Right renal cortex interstitium (tissue), 3 donors: ENCODE results near the gene ATP10A. TPM values are rescaled to one million over a fixed set of nuclear protein-coding genes. Genes with fewer than 3 reads are reported as not detected.

Experiments used
- DNase-seq, 3 donors: peaks; one replicate each; pipeline ENCODE4 v3.0.0-alpha.2; 2013; ENCODE audit warnings: low read depth in 3 of 3, low spot score in 2 of 3
- polyA plus RNA-seq, 3 donors: library from polyadenylated mRNA; unstranded; fragments of 120-200 nt; gene quantifications; one replicate each; pipeline ENCODE4 v1.2.1, GENCODE V29; 2013; ENCODE audit not compliant: insufficient read length in 3 of 3

ATP10A gene
- polyA plus RNA-seq = 1 to 10 TPM; 2.3 to 4.5 (median 2.9) TPM

GRCh38 chr15:25863111-25863967, at the start of gene ATP10A:
Gene ATP10A, minus strand, starts transcription at chr15:25863327. Its CDS starts 231 bp downstream, at chr15:25863096.
- DNase-seq = no peak

GRCh38 chr15:25912035-25912434, 48.9 kb upstream of the ATP10A start:
- DNase-seq = no peak

GRCh38 chr15:25910832-25911231, 47.7 kb upstream of the ATP10A start:
- no peak for DNase-seq

GRCh38 chr15:25909806-25910205, 46.7 kb upstream of the ATP10A start:
- DNase-seq = no peak

- DNase-seq = no peak
Observed at GRCh38 chr15:25909325-25909724, 46.2 kb upstream of the ATP10A start.

- DNase-seq = no peak
Observed at GRCh38 chr15:25905140-25905539, 42.0 kb upstream of the ATP10A start.

- DNase-seq = no peak
Observed at GRCh38 chr15:25903024-25903581, 40.0 kb upstream of the ATP10A start.

GRCh38 chr15:25901811-25902605, 38.9 kb upstream of the ATP10A start:
- no peak for DNase-seq

GRCh38 chr15:25900901-25901300, 37.8 kb upstream of the ATP10A start:
- no peak for DNase-seq

- DNase-seq = no peak
Observed at GRCh38 chr15:25900431-25900830, 37.3 kb upstream of the ATP10A start.

GRCh38 chr15:25899870-25900269, 36.7 kb upstream of the ATP10A start:
- DNase-seq = no peak

GRCh38 chr15:25897658-25898057, 34.5 kb upstream of the ATP10A start:
- DNase-seq = no peak

- DNase-seq = no peak
Observed at GRCh38 chr15:25894371-25894902, 31.3 kb upstream of the ATP10A start.

- DNase-seq = no peak
Observed at GRCh38 chr15:25893596-25893995, 30.5 kb upstream of the ATP10A start.

GRCh38 chr15:25892126-25892525, 29.0 kb upstream of the ATP10A start:
- no peak for DNase-seq

GRCh38 chr15:25891081-25891480, 28.0 kb upstream of the ATP10A start:
- no peak for DNase-seq

- DNase-seq = no peak
Observed at GRCh38 chr15:25890529-25890928, 27.4 kb upstream of the ATP10A start.

GRCh38 chr15:25887870-25888269, 24.7 kb upstream of the ATP10A start:
- DNase-seq = no peak

- DNase-seq = no peak
Observed at GRCh38 chr15:25886498-25887140, 23.5 kb upstream of the ATP10A start.

GRCh38 chr15:25884370-25884769, 21.2 kb upstream of the ATP10A start:
- DNase-seq = no peak
